ENCODE measurements around the gene SCFD1. TPM values are rescaled to one million over a fixed set of nuclear protein-coding genes. Genes with fewer than 3 reads are reported as not detected.
"Not testable (repeated sequence)": the region's sequence is repeated elsewhere in the genome, so short reads cannot be mapped to it uniquely, and the experiment has no call there.

Gene SCFD1
- total RNA-seq, 6 experiments from 2014 or later, result 26.5 to 44.6 (median 34.8) TPM

- Histone ChIP-seq H3K27ac (no peak overlapping the region), H3K27me3 (no peaks in the 10 kb centered on the region), H3K4me1 (no peaks in the 10 kb centered on the region), H3K36me3 (peaks cover 0 to 17% (median 3%) of the 10 kb centered on the region in 4 donors), H3K9me3 (no peaks in the 10 kb centered on the region), H3K4me3 (no peak overlapping the region)
- intact Hi-C loops (cut with DNase I), result no loop called here
- DNase-seq (no peak), ATAC-seq (no peak)
- TF ChIP-seq POLR2A (IDR thresholded peaks at IDR 0.05) (no peak), CTCF (IDR thresholded peaks at IDR 0.05) (no peak)
- 83% methylated on average over 6 of the region's 8 CpGs for WGBS (ENCODE audit: insufficient coverage, low coverage, low lambda C conversion rate, missing lambda C conversion rate)
Observed at GRCh38 chr14:30600922-30601918, 20.9 kb upstream of the SCFD1 start.

- H3K9me3 ChIP-seq, result no peaks in the 10 kb centered on the region
- H3K4me3 ChIP-seq, result no peak overlapping the region
- H3K27ac ChIP-seq, result no peak overlapping the region
- no peak for ATAC-seq
- no peak for TF ChIP-seq POLR2A (IDR thresholded peaks at IDR 0.05)
- no peak for TF ChIP-seq CTCF (IDR thresholded peaks at IDR 0.05)
- no peaks in the 10 kb centered on the region for H3K4me1 ChIP-seq
- peaks cover 0 to 13% (median 5%) of the 10 kb centered on the region in 4 donors for H3K36me3 ChIP-seq
- intact Hi-C loops (cut with DNase I), result no loop called here
- WGBS (ENCODE audit: insufficient coverage, low coverage, low lambda C conversion rate, missing lambda C conversion rate), result 92% methylated on average over 3 of the region's 3 CpGs
- no peak for DNase-seq
- no peaks in the 10 kb centered on the region for H3K27me3 ChIP-seq
Observed at GRCh38 chr14:30603402-30603801, 18.7 kb upstream of the SCFD1 start.

GRCh38 chr14:30604696-30605095 is 17.4 kb upstream of the SCFD1 start:
- ATAC-seq; DNase-seq; H3K4me1 ChIP-seq; H3K4me3 ChIP-seq; intact Hi-C loops (cut with DNase I); H3K27ac ChIP-seq; H3K9me3 ChIP-seq; H3K36me3 ChIP-seq; H3K27me3 ChIP-seq: not testable (repeated sequence)
- WGBS (ENCODE audit: insufficient coverage, low coverage, low lambda C conversion rate, missing lambda C conversion rate), result 86% methylated on average over 8 of the region's 8 CpGs

GRCh38 chr14:30607156-30607780 is 14.9 kb upstream of the SCFD1 start:
- Histone ChIP-seq H3K4me3 (no peak overlapping the region), H3K27ac (no peak overlapping the region), H3K36me3 (peaks cover 0 to 7% (median 4%) of the 10 kb centered on the region in 4 donors), H3K9me3 (no peaks in the 10 kb centered on the region), H3K27me3 (no peaks in the 10 kb centered on the region), H3K4me1 (peaks cover 0 to 10% (median 2%) of the 10 kb centered on the region in 4 donors)
- ATAC-seq (no peak), DNase-seq (no peak)
- TF ChIP-seq POLR2A (IDR thresholded peaks at IDR 0.05), result no peak
- TF ChIP-seq CTCF (IDR thresholded peaks at IDR 0.05), result no peak
- 100% methylated on average over 1 of the region's 1 CpG for WGBS (ENCODE audit: insufficient coverage, low coverage, low lambda C conversion rate, missing lambda C conversion rate)
- intact Hi-C loops (cut with DNase I), result no loop called here

- H3K4me3 ChIP-seq, result no peak overlapping the region
- peaks cover 0 to 4% (median 0%) of the 10 kb centered on the region in 4 donors for H3K36me3 ChIP-seq
- ATAC-seq, result peak in 1 of 4 donors; percentile 35
- DNase-seq, result no peak
- H3K27me3 ChIP-seq, result no peaks in the 10 kb centered on the region
- no peaks in the 10 kb centered on the region for H3K9me3 ChIP-seq
- TF ChIP-seq CTCF (IDR thresholded peaks at IDR 0.05) (no peak), POLR2A (IDR thresholded peaks at IDR 0.05) (no peak)
- no peak overlapping the region for H3K27ac ChIP-seq
- intact Hi-C loops (cut with DNase I), result no loop called here
- 94% methylated on average over 5 of the region's 5 CpGs for WGBS (ENCODE audit: insufficient coverage, low coverage, low lambda C conversion rate, missing lambda C conversion rate)
- H3K4me1 ChIP-seq, result peaks cover 0 to 10% (median 2%) of the 10 kb centered on the region in 4 donors
Observed at GRCh38 chr14:30608533-30609006, 13.5 kb upstream of the SCFD1 start.

Data from right lobe of liver (tissue), 6 donors.